ENCODE data around the gene DBF4B. TPM values are rescaled to one million over a fixed set of nuclear protein-coding genes. Genes with fewer than 3 reads are reported as not detected.
A peak's percentile ranks its signal among the peaks of the same experiment; 100 is the strongest.
"Not testable (repeated sequence)": the region's sequence is repeated elsewhere in the genome, so short reads cannot be mapped to it uniquely, and the experiment has no call there.

The DBF4B gene
- total RNA-seq, 3 donors from 2014 or later: 2.3 to 7.5 (median 3.2) TPM

GRCh38 chr17:44688675-44689476 is 19.6 kb upstream of the DBF4B start:
- peak overlapping the region; percentile 80 for H3K4me3 ChIP-seq

GRCh38 chr17:44689477-44690217 is 18.8 kb upstream of the DBF4B start, which contains the start of gene CCDC43:
Gene CCDC43 (minus strand): TSS chr17:44689776. CDS start chr17:44689753, 23 bp downstream.
- Histone ChIP-seq H3K9me3 (no peaks in the 10 kb centered on the region), H3K27ac (peak within 1 kb of the TSS; percentile 79 to 92), H3K4me3 (peak within 1 kb of the TSS; percentile 80), H3K36me3 (no peaks in the 10 kb centered on the region), H3K27me3 (no peaks in the 10 kb centered on the region), H3K4me1 (peaks cover 6 to 20% of the 10 kb centered on the region in 2 donors)
- intact Hi-C loops (cut with DNase I; ENCODE audit: low total_unique reads): no loop called here
- TF ChIP-seq POLR2A (IDR thresholded peaks at IDR 0.05) (peak; percentile 25), POLR2AphosphoS5 (IDR thresholded peaks at IDR 0.05) (peak; percentile 20 to 70 (median 41)), CTCF (IDR thresholded peaks at IDR 0.05) (no peak)
- DNase-seq (ENCODE audit: low spot score in 2 of 2): peak; percentile 77 to 83

More at GRCh38 chr17:44688675-44689476, 19.6 kb upstream of the DBF4B start:
- Histone ChIP-seq H3K4me1 (peaks cover 6 to 20% of the 10 kb centered on the region in 2 donors), H3K27ac (peak overlapping the region; percentile 79 to 92), H3K9me3 (no peaks in the 10 kb centered on the region), H3K27me3 (no peaks in the 10 kb centered on the region), H3K36me3 (no peaks in the 10 kb centered on the region)
- intact Hi-C loops (cut with DNase I; ENCODE audit: low total_unique reads): no loop called here
- TF ChIP-seq CTCF (IDR thresholded peaks at IDR 0.05): no peak
- TF ChIP-seq POLR2AphosphoS5 (IDR thresholded peaks at IDR 0.05): no peak
- TF ChIP-seq POLR2A (IDR thresholded peaks at IDR 0.05): no peak
- DNase-seq (ENCODE audit: low spot score in 2 of 2): no peak

- peak in 1 of 3 donors; percentile 11 for TF ChIP-seq CTCF (IDR thresholded peaks at IDR 0.05)
- peak overlapping the region in 2 of 3 donors; percentile 80 for H3K4me3 ChIP-seq
- intact Hi-C loops (cut with DNase I; ENCODE audit: low total_unique reads); H3K36me3 ChIP-seq; H3K27me3 ChIP-seq; H3K9me3 ChIP-seq: not testable (repeated sequence)
- peak in 1 of 2 donors; percentile 68 for DNase-seq (ENCODE audit: low spot score in 2 of 2)
- peaks cover 6 to 20% of the 10 kb centered on the region in 2 donors for H3K4me1 ChIP-seq
- H3K27ac ChIP-seq: peak overlapping the region; percentile 79 to 92
Measured at GRCh38 chr17:44690746-44691306, 17.6 kb upstream of the DBF4B start.

GRCh38 chr17:44693609-44694008 is 14.9 kb upstream of the DBF4B start:
- TF ChIP-seq POLR2A (IDR thresholded peaks at IDR 0.05) (no peak), CTCF (IDR thresholded peaks at IDR 0.05) (no peak), POLR2AphosphoS5 (IDR thresholded peaks at IDR 0.05) (no peak)
- Histone ChIP-seq H3K4me1 (peaks cover 3 to 16% of the 10 kb centered on the region in 2 donors), H3K4me3 (no peak overlapping the region), H3K27ac (no peak overlapping the region), H3K27me3 (no peaks in the 10 kb centered on the region), H3K9me3 (no peaks in the 10 kb centered on the region), H3K36me3 (no peaks in the 10 kb centered on the region)
- intact Hi-C loops (cut with DNase I; ENCODE audit: low total_unique reads): no loop called here
- DNase-seq (ENCODE audit: low spot score in 2 of 2): no peak

GRCh38 chr17:44700288-44700687 is 8.2 kb upstream of the DBF4B start:
- intact Hi-C loops (cut with DNase I; ENCODE audit: low total_unique reads); H3K9me3 ChIP-seq; H3K4me3 ChIP-seq; H3K36me3 ChIP-seq; H3K27me3 ChIP-seq; H3K4me1 ChIP-seq; DNase-seq (ENCODE audit: low spot score in 2 of 2); H3K27ac ChIP-seq: not testable (repeated sequence)
